GM20000 (cell line): Measurements from ENCODE around the gene NKX2-3.

ENCODE experiments used
- DNase-seq: peaks from one replicate; pipeline ENCODE4 v3.0.0; 2012; ENCODE audit warnings: low spot score
- TF ChIP-seq, protein P1 (sequence below): IDR thresholded peaks from 2 replicates; pipeline ENCODE4 v1.5.1; 2012; ENCODE audit warnings: mild to moderate bottlenecking, control low read depth; ENCODE audit errors: extremely low read depth, missing control alignments

The NKX2-3 gene

DNA sequence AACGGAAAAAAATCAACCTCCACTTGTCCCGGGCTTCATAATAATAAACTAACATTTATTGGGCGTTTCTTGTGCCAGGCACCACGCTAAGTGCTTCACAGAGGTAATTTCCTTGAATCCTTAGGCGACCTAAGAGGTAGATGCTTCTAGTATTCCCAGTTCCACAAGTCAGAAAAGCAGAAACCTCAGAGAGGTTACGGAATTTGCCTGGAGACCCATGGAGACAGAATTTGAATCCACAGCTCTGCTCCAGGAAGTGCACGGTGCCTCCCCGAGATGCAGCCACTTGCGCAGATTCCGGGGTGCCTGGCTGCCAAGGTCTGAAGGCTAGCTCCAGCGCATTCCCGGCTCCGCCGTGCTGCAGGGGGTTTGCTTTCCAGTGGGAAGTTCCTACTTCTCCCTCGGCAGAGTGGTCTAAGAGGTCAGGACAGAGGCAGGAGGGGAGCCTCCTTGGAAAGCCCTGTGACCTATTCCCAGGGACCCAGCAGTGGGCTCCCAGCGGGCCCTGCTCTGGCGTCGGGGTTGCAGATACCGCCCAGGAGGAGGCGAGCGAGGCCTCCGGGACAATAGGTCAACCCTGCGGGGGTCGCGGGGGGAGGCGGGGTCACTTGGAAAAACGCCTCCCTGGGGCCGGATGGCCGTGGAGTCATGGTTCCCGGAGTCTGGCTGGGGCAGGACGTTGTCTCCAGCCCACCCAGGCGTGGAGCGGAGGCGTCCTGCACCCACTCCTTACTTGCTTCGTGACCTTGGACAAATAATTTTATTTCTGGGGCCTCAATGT lies 10.1 kb upstream of the NKX2-3 start:
- TF ChIP-seq, protein P1, sequence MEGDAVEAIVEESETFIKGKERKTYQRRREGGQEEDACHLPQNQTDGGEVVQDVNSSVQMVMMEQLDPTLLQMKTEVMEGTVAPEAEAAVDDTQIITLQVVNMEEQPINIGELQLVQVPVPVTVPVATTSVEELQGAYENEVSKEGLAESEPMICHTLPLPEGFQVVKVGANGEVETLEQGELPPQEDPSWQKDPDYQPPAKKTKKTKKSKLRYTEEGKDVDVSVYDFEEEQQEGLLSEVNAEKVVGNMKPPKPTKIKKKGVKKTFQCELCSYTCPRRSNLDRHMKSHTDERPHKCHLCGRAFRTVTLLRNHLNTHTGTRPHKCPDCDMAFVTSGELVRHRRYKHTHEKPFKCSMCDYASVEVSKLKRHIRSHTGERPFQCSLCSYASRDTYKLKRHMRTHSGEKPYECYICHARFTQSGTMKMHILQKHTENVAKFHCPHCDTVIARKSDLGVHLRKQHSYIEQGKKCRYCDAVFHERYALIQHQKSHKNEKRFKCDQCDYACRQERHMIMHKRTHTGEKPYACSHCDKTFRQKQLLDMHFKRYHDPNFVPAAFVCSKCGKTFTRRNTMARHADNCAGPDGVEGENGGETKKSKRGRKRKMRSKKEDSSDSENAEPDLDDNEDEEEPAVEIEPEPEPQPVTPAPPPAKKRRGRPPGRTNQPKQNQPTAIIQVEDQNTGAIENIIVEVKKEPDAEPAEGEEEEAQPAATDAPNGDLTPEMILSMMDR, result no peak
- DNase-seq, result no peak

DNA sequence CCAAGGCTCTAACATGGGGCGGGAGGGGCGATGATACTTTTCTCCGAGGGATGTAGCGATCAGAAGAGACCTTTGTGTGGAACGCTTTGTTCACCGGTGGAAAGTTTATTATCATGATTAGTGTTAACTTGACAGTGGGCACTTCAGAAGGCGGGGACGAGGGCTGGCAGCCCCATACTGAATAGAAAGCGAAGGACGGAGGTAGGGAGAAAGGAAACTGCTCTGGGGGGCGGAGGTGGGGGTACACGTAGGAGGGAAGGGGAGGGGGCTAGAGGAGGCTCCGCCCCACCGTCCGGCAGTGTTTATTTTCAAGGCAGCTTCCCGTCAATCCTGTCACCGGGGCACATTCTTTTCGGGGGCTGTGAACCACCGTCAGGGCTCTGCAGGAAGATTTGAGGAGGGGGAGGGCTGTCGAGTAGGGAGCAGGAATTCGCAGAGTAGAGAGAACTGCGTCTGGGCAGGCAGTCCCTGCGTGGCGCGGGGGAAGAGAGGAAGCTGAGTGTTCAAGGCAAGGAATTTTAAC lies 9.4 kb upstream of the NKX2-3 start:
- DNase-seq, result no peak
- TF ChIP-seq, protein P1, result no peak

DNA sequence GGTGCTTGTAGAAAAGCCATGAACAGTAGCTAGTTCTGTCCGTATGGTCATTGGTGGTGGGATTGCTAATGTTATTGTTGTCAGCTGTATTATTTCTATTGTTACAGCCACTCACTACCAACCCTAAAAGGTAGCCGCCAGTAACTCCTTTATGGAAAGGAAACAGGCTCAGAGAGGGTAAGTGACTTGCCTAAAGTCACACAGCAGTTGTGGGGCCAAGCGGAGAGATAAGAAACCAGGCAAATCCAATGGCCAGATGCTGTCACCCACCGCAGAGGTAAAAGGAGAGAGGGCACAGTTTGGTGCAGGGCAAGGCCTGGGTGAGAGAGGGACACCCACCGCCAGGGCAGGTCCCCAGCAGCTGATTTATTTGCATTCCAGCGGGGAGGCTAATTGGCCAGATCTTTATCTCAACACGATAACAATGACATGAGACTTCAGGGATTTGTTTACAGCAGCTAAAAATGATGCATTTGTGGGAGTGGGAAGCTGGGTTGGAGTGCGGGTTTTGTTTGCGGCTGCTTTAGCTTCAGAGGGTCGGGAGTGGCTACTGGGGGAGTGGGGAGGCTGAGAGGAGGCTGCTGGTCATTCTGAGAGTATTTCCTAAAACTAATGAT lies 8.6 kb upstream of the NKX2-3 start:
- no peak for DNase-seq

DNA sequence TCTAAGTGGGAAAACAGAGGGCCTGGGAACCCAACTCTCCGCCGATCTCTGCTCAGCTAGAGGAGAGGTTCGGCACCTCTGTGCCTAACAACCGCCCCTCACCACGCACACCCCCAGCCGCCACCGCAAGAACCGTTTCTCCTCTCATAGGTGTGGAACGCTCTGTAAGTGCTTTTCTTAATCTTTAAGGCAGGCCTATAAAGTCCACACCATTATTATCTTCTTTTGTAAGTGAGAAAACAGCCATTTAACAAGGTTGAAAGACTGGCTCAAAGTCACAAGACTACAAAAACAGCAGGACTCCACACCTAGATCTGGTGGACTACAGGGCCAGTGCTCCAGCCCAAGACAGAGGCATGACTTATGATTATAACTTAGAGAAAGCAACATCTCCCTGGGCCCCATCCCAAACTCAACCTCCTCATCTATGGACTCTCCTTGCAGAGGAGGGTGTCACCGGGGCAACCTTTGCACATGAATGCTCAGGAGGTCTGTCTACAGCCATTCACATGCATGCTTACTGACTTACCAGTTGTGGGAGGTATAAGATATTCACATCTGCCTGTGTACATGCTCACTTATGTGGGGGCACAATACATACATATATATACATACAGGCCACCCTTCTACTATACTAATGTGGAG lies 7.9 kb upstream of the NKX2-3 start:
- TF ChIP-seq, protein P1, result no peak
- no peak for DNase-seq

More for the DNA sequence above, 8.6 kb upstream of the NKX2-3 start:
- TF ChIP-seq, protein P1, result no peak

DNA sequence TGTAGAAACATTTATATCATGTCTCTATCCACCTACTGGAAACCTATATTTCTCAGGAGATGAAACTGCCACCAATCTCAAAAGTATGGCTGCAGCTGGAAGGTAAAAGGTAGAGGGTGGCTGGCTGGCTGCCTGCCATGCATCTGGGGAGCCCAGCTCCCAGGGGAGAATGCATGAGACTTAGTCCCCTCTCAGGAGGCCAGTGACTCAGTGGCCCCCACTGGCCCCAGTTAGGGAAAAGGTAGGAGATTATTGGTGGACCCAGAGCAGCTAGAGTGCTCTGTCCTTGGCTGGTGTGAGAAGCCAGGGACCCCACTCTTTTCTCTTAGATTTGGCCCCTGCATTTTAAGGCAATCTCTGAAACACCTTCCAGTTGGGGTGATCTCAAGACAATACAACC lies 6.8 kb upstream of the NKX2-3 start:
- TF ChIP-seq, protein P1, result no peak
- no peak for DNase-seq

DNA sequence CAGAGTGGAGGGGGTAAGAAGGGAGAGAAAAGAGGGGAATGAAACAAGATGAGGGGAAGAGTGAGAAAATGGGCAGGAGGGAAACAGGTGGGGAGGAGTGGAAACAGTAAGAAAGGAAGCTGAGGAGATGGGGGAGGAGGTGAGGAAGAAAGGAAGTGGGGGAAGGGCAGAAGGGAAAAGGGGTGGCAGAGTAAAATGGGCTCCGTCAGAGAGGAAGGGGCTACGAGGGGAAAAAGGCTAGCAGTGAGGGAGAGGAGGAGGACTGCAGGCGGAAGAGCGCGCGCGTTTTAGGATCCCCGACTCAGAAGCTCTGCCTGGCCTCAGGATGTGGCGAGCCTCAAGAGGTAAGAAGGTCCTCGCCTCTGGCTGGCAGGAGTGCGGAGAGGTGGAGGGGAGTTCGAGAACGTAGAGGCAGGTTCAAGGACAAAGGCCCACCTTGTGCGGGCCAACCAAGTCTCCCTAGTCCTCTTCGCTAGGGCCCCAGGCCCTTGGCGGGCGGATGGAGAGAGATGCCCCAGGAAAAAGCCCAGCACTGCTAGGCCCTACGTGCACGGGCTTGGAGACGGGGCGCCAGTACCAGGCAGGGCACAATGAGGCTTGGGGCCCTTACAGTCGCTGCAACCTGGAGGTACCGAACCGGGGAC lies 5.8 kb upstream of the NKX2-3 start:
- peak; percentile 11 for DNase-seq
- TF ChIP-seq, protein P1, result no peak
